Limb (tissue), 2 donors: ENCODE results near the gene PLD3.
"Not testable (repeated sequence)": the region's sequence is repeated elsewhere in the genome, so short reads cannot be mapped to it uniquely, and the experiment has no call there.

Experiments used
- DNase-seq, 2 donors: peaks; one replicate each; pipeline ENCODE4 v3.0.0-alpha.2; 2016; ENCODE audit errors: extremely low spot score in 2 of 2

PLD3 gene

GRCh38 chr19:40332669-40333068 is 15.8 kb upstream of the PLD3 start:
- no peak for DNase-seq

DNA sequence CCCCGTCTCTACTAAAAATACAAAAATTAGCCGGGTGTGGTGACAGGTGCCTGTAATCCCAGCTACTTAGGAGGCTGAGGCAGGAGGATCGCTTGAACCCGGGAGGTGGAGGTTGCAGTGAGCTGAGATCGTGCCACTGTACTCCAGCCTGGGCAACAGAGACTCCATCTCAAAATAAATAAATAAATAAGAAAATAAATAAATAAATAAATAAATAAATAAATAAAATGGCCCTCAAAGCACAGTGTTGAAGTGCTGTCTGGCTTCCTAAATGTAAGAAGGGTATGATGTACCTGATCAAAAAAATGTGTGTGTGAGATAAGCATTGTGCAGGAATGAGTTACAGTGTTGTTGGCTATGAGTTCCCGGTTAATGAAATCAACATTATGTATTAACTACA is 15.4 kb upstream of the PLD3 start:
- DNase-seq = not testable (repeated sequence)

GRCh38 chr19:40335101-40335500 is 13.4 kb upstream of the PLD3 start:
- no peak for DNase-seq

GRCh38 chr19:40335855-40336600 is 12.5 kb upstream of the PLD3 start:
- no peak for DNase-seq

DNA sequence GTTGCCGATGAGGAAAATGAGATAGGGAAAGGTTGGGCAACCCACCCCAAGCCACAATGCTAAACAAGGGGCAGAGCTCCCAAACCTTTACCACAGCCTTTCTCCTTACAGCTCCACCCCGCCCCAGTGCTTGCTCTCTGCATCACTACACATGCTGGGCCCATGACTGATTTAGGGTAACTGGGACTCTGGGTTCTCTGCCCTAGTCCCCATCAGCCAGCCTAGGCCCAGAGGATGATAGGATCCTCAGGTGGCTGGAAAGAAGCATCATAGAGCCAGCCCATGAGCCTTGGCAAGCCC is 11.9 kb upstream of the PLD3 start:
- no peak for DNase-seq

- no peak for DNase-seq
These were observed 11.4 kb upstream of the PLD3 start for GRCh38 chr19:40337107-40337506.

- DNase-seq = no peak
These were observed 10.9 kb upstream of the PLD3 start for GRCh38 chr19:40337594-40337993.

GRCh38 chr19:40339018-40339728 is 9.3 kb upstream of the PLD3 start:
- no peak for DNase-seq

GRCh38 chr19:40341601-40342482 is 6.7 kb upstream of the PLD3 start:
- peak; percentile 49 to 65 for DNase-seq

GRCh38 chr19:40342644-40343311 is 5.7 kb upstream of the PLD3 start:
- no peak for DNase-seq

- DNase-seq = no peak
These were observed 4.1 kb upstream of the PLD3 start for GRCh38 chr19:40344422-40344821.

- DNase-seq = no peak
These were observed 539 bp downstream of the PLD3 start for GRCh38 chr19:40348961-40349507.

- DNase-seq = no peak
These were observed 7.6 kb downstream of the PLD3 start for GRCh38 chr19:40355975-40356680.

GRCh38 chr19:40356681-40357595 is 8.4 kb downstream of the PLD3 start:
- DNase-seq = no peak

DNA sequence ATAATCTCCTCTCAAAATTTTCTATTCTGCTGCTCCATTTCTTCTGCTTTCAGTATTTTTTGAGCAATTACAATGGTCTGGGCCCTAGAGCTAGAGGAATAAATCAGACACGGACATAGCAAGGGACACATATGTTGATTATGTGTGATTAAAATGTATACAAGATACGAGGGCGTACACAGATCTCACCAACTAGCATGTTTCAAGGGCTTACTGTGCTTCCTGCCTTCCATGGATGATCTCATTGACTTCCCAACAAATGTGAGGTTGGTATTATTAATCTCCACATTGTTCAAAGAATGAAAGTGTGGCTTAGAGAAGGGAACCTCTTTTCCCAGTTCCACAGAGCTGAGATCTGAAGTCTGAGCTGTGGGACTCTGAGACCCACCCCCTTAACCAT is 9.1 kb downstream of the PLD3 start:
- DNase-seq = no peak

DNA sequence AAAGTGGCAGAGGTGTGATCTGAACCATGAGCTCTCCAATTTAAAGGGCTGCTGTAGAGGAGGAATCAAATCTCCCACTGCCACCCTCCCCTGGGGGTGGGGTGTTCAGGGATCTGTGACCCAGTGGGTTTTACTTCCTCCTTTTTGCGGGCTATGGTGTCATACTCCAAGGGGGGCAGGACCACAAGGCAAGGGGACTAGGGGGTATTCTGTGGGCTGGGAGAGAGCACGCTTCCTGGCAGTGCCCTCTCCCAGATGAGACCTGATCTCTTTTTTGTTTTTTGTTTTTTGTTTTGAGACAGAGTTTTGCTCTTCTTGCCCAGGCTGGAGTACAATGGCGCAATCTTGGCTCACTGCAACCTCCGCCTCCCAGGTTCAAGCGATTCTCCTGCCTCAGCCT is 10.3 kb downstream of the PLD3 start:
- DNase-seq = no peak

DNA sequence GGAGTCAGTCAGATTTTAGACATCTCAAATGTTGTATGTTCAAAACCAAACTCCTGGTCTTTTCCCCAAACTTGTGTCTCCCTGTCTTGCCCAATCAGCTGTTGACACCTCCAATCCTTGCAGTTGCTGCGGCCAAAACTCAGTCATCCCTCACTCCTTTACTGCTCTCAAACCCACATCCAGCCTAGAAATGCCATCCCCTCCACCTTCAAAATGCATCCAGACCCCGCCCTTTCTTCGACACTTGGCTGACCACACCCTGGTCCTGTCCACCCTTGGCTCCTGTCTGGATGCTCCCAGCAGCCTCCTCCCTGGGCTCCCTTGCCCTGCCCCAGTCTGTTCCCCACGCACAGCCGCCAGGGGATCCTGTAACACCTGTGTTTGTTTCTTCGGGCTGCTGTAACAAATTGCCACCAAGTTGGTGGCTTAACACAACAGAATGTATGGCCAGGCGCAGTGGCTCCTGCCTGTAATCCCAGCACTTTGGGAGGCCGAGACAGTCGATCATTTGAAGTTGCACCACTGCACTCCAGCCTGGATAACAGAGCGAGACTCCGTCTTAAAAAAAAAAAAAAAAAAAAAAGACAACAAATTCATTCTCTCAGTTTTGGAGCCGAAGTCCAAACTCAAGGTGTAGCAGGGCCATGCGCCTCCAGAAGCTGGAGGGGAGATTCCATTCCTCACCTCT is 11.7 kb downstream of the PLD3 start:
- DNase-seq = no peak

- DNase-seq = no peak
These were observed 12.3 kb downstream of the PLD3 start for GRCh38 chr19:40360708-40361241.

- DNase-seq = no peak
These were observed 13.7 kb downstream of the PLD3 start for GRCh38 chr19:40362160-40362559.
